Mesenteric fat pad (tissue), 1 donor: ENCODE results near the gene ITGB6. TPM values are rescaled to one million over a fixed set of nuclear protein-coding genes. Genes with fewer than 3 reads are reported as not detected.
"Not testable (repeated sequence)": the region's sequence is repeated elsewhere in the genome, so short reads cannot be mapped to it uniquely, and the experiment has no call there.

ENCODE experiments used
- DNase-seq: peaks from one replicate; pipeline ENCODE4 v3.0.0-alpha.2; 2020; ENCODE audit warnings: low spot score
- total RNA-seq: library from RNA; stranded (reverse); fragmentation: NEBNext Ultra II Directional; extraction: Animal tissue kit (Norgen Biotek cat#: 25700); gene quantifications from one replicate; pipeline ENCODE4 v1.2.1, GENCODE V29; 2021
- donor health status: DM: yes; HTN: yes; CAD: no.

ITGB6 gene
- total RNA-seq, 1 donor from 2014 or later = not detected

DNA sequence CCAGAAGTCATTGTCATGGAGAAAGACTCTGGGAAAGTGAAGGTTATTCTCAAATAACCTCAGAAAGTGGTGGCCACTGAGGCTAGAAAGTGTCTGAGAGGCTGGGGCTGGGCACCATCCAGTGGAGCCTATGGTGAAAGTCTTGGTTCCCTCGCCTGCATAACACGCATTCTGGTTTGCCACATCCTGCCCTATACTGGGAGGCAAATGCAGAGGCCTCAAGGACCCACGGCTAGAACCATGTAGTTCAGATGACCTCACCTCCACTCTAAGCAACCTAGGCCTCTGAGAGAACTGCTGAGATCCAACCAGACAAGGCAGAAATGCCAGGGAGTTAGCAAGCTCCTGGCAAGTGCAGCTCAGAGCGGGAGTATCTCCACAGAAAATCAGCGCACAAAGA, 5.1 kb downstream of the ITGB6 start:
- no peak for DNase-seq

DNA sequence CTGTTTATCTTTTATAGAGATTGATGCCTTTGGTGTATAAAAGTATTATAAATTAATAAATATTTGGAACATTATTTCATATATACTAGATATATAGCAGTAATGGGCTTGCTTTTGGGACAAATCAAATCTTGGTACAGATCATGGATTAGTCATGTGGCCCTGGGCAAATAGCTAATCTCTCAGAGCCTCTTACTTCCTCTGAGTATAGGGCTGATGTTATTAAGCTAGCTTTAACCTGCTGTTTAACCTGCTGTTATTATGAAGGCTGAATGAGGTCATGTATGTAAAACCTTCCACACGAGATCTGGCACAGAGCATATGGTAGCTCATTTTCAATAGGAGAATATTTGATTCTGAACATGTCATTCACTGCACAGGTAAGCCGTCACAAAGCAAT, 5.7 kb downstream of the ITGB6 start:
- no peak for DNase-seq

GRCh38 chr2:160181146-160181836, 18.8 kb downstream of the ITGB6 start:
- not testable (repeated sequence) for DNase-seq

DNA sequence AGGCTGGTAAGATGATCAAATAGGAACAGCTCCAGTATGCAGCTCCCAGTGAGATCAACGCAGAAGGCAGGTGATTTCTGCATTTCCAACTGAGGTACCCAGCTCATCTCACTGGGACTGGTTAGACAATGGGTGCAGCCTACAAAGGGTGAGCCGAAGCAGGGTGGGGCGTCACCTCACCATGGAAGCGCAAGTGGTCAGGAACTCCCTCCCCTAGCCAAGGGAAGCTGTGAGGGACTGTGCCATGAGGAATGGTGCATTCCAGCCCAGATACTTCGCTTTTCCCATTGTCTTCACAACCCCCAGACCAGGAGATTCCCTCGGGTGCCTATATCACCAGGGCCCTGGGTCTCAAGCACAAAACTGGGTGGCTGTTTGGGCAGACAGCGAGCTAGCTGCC, 19.4 kb downstream of the ITGB6 start:
- DNase-seq = not testable (repeated sequence)

- no peak for DNase-seq
Observed at GRCh38 chr2:160180172-160180571, 19.9 kb downstream of the ITGB6 start.

GRCh38 chr2:160175169-160176134, 24.6 kb downstream of the ITGB6 start:
- DNase-seq = no peak

- no peak for DNase-seq
Observed at GRCh38 chr2:160174322-160174721, 25.8 kb downstream of the ITGB6 start.

DNA sequence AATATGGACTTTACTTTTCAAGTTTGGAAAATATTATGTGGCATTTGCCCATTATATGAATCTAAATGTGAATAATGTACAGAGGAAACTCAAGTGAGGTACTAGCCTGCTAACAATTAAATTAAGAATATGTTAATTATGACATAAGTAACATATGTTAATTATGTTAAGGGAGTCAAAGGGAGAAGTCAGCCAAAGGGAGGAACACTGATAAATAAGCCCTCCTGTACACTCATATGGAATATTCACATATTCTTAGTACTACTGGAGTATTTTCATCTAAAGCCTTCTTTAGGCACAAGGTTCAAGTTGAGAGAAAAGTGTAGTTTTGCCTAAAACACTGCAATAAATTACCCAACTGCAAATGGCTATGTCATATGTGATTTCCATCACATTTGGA, 30.1 kb downstream of the ITGB6 start:
- DNase-seq = no peak

- no peak for DNase-seq
Observed at GRCh38 chr2:160169471-160169870, 30.6 kb downstream of the ITGB6 start.

- no peak for DNase-seq
Observed at GRCh38 chr2:160168878-160169277, 31.2 kb downstream of the ITGB6 start.

- no peak for DNase-seq
Observed at GRCh38 chr2:160167089-160167740, 32.9 kb downstream of the ITGB6 start.

DNA sequence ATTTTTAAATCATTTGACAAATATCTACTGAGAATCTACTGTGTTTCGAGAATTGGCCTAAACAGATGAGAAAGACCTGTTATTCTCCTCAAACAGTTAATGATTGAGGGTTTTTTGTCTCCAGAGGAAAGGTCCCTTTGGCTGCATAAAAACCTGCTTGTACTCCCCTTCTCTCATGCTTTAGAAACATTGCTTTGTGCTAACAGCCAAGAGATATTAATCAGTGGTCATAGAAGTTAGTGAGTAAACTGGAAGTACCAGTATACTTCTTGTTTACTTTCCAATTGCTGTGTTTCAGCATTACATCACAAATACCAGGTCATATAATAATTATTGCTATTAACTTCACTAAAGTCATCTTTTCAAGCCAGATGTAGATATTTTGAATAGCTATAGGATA, 34.1 kb downstream of the ITGB6 start:
- DNase-seq = no peak

DNA sequence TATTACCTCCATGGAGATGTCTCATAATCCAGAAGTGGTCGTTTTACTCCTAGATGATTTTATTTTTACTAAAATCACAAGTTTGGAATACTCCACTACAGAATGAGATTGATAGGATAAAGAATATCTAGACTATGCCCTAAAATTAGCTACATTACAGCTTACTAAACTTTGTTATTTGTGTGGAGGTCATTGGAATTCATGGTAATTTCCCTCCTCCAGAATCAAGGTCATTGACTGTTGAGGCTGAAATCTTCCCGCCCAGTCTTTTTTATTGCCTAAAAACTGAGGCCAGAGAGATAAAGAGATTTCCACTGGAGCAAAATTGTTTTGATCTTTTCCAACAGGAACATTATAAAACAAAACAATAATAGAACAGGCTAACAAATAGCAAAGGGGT, 35.0 kb downstream of the ITGB6 start:
- no peak for DNase-seq

- no peak for DNase-seq
Observed at GRCh38 chr2:160157861-160158829, 41.9 kb downstream of the ITGB6 start.

GRCh38 chr2:160156665-160157064, 43.4 kb downstream of the ITGB6 start:
- no peak for DNase-seq

DNA sequence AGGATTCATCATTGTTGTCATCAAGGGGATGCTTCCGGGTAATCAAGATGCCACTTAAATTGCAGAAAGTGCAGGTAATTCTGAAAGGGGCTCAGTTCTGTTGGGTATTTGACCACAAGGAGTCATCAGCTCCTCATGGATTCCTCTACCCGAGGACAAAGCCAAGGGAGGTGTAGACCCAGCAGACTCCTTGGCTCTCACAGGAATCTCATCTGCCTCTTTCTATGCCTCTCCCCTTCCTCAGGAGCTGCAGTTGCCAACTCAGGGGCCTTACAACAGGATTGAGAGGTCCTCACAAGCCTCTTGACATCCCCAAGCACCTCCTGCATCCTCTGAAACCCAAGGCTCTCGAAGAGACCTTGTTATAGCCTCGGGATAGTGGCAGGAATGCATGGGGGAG, 44.0 kb downstream of the ITGB6 start:
- no peak for DNase-seq

GRCh38 chr2:160148419-160148818, 51.7 kb downstream of the ITGB6 start:
- DNase-seq = not testable (repeated sequence)

DNA sequence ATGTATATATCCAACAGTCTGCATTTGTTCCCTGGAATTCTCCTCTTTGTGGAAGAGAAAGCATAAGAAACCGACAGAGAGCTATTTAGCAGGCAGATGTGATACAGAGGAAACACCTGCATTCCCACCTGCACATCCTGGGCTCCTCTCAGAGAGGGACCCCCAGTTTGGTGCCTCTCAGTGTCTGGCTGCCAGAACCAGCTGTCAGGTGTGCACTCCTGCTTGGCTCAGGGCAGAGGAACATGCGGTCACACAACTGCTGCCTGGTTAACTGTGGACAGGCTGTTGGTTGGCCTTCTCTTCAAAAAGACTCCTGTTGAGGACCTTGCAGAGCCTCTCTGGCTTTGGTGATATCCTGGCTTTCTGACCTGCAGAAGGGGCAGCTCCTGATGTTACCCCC, 54.6 kb downstream of the ITGB6 start:
- no peak for DNase-seq

- DNase-seq = no peak
Observed at GRCh38 chr2:160144280-160144990, 55.6 kb downstream of the ITGB6 start.

- no peak for DNase-seq
Observed at GRCh38 chr2:160142472-160142871, 57.6 kb downstream of the ITGB6 start.
